Measurements from ENCODE around the gene NUBP2.
A peak's percentile ranks its signal among the peaks of the same experiment; 100 is the strongest.

The NUBP2 gene

GRCh38 chr16:1757714-1758461 lies 24.9 kb upstream of the NUBP2 start:
- no peak for DNase-seq (ENCODE audit: low read depth in 4 of 4, low spot score in 1 of 4)

GRCh38 chr16:1758923-1759322 lies 23.8 kb upstream of the NUBP2 start:
- DNase-seq (ENCODE audit: low read depth in 4 of 4, low spot score in 1 of 4): no peak

- no peak for DNase-seq (ENCODE audit: low read depth in 4 of 4, low spot score in 1 of 4)
Observed at GRCh38 chr16:1759511-1759910, 23.2 kb upstream of the NUBP2 start.

- DNase-seq (ENCODE audit: low read depth in 4 of 4, low spot score in 1 of 4): no peak
Observed at GRCh38 chr16:1760911-1761310, 21.8 kb upstream of the NUBP2 start.

GRCh38 chr16:1761751-1762150 lies 21.0 kb upstream of the NUBP2 start:
- DNase-seq (ENCODE audit: low read depth in 4 of 4, low spot score in 1 of 4): no peak

GRCh38 chr16:1762196-1762878 lies 20.4 kb upstream of the NUBP2 start:
- no peak for DNase-seq (ENCODE audit: low read depth in 4 of 4, low spot score in 1 of 4)

GRCh38 chr16:1762879-1763520 lies 19.8 kb upstream of the NUBP2 start:
- DNase-seq (ENCODE audit: low read depth in 4 of 4, low spot score in 1 of 4): no peak

- no peak for DNase-seq (ENCODE audit: low read depth in 4 of 4, low spot score in 1 of 4)
Observed at GRCh38 chr16:1763521-1764511, 18.9 kb upstream of the NUBP2 start.

GRCh38 chr16:1764971-1765370 lies 17.8 kb upstream of the NUBP2 start:
- no peak for DNase-seq (ENCODE audit: low read depth in 4 of 4, low spot score in 1 of 4)

GRCh38 chr16:1765826-1766225 lies 16.9 kb upstream of the NUBP2 start:
- no peak for DNase-seq (ENCODE audit: low read depth in 4 of 4, low spot score in 1 of 4)

GRCh38 chr16:1766231-1766630 lies 16.5 kb upstream of the NUBP2 start:
- DNase-seq (ENCODE audit: low read depth in 4 of 4, low spot score in 1 of 4): no peak

GRCh38 chr16:1766701-1767100 lies 16.1 kb upstream of the NUBP2 start:
- DNase-seq (ENCODE audit: low read depth in 4 of 4, low spot score in 1 of 4): no peak

- DNase-seq (ENCODE audit: low read depth in 4 of 4, low spot score in 1 of 4): no peak
Observed at GRCh38 chr16:1767116-1767994, 15.4 kb upstream of the NUBP2 start.

GRCh38 chr16:1768061-1768766 lies 14.5 kb upstream of the NUBP2 start:
- DNase-seq (ENCODE audit: low read depth in 4 of 4, low spot score in 1 of 4): no peak

- no peak for DNase-seq (ENCODE audit: low read depth in 4 of 4, low spot score in 1 of 4)
Observed at GRCh38 chr16:1768767-1769401, 13.9 kb upstream of the NUBP2 start.

- no peak for DNase-seq (ENCODE audit: low read depth in 4 of 4, low spot score in 1 of 4)
Observed at GRCh38 chr16:1769402-1770300, 13.1 kb upstream of the NUBP2 start.

GRCh38 chr16:1770328-1771187 lies 12.2 kb upstream of the NUBP2 start:
- peak in 2 of 4 experiments; percentile 48 to 63 for DNase-seq (ENCODE audit: low read depth in 4 of 4, low spot score in 1 of 4)

Data from stimulated activated CD4-positive, alpha-beta T cell treated with anti-CD3 and anti-CD28 coated beads, Interleukin-1b, Interleukin-23, amount 100 ng/mL, for 24 hours (primary cell).